GM10847 (cell line): ENCODE measurements around the gene TSPAN18.

Experiments used
- POLR2A ChIP-seq: IDR thresholded peaks from 2 replicates; pipeline ENCODE4 v1.6.1; 2011; ENCODE audit not compliant: insufficient read length; ENCODE audit errors: extremely low read depth

TSPAN18 gene

DNA sequence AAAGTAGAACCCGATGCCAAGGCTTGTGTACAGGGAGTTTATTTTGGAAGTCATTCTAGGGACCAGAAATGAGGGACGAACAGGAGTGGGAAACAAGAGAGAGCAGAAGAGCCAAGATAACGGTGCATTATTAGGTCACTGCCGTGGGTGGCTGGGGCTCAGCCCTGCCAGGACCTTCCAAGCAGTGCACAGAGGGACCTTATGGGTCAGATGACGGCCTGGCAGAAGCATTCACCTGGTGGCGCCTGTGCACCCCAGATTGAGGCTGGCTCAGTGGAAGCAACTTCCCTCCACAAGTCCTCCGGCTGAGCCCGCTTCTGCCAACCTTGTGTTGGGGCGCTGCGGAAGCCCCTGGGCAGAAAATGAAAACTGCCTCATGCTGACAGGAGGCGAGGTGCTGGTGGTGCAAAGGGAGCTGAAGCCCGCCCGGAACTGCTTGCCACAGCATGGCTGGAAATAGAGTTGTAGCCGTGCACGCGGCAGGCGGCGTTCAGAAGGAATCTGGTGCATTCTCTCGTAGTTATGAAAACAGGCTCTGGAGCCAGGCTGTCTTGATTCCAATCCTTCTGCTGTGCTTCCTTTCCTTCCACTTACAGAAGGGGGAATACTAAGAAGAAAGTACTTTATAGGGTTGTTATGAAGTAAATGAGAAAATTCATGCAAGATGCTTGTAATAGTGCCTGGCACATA lies 246.1 kb downstream of the TSPAN18 start:
- TF ChIP-seq POLR2A: no peak

GRCh38 chr11:44973632-44974401 lies 247.1 kb downstream of the TSPAN18 start:
- no peak for TF ChIP-seq POLR2A

DNA sequence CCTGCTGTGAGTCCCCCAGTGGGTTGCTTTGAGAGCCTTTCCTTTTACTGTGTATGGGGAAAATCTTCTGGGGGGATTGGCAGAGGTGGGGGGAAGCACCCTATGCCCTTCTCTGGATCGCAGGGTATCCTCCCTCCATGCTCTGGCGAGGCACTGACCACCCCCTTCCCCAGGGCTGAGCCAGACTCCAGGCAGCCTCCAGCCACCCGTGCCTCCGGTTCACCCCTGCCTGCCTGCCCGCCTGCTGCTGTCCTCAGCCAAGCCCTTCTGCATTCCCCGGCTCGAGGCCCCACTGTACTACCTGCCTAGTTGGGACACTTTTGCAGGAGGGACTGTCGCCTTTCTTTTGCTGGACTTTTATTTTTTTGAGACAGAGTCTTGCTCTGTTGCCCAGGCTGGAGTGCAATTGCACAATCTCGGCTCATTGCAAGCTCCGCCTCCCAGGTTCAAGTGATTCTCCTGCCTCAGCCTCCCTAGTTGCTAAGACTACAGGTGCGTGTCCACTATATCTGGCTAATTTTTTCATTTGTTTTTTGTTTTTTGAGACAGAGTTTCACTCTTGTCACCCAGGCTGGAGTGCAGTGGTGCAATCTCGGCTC lies 247.7 kb downstream of the TSPAN18 start:
- TF ChIP-seq POLR2A: no peak

GRCh38 chr11:44976576-44976975 lies 249.8 kb downstream of the TSPAN18 start:
- TF ChIP-seq POLR2A: no peak

- no peak for TF ChIP-seq POLR2A
These were observed 250.8 kb downstream of the TSPAN18 start for GRCh38 chr11:44977493-44977984.

DNA sequence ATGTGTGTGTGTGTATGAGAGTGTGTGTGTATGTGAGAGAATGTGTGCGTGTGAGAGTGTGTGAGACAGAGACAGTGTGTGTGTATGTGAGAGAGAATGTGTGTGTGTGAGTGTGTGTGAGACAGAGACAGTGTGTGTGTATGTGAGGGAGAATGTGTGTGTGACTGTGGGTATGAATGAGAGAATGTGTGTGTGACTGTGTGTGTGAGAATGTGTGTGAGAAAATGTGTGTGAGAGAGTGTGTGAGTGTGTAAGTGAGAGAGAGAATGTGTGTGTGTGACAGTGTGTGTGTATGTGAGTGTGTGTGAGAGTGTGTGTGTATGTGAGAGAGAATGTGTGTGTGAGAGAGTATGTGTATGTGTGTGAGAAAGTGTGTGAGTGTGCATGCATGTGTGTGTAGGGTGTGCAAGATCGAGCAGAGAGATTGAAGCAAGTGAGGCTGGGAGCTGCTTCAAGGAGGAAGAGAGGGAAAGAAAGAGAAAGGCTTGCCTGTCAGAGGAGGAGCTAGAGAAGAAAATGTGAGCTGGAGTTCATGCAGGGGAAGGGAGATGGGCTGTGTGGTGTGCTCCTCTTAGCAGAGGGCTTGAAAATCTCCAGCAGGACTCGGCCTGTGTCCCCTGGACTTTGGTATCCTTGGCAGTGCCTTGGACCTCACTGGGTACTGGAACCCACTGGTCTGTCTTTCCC lies 251.7 kb downstream of the TSPAN18 start:
- no peak for TF ChIP-seq POLR2A

GRCh38 chr11:44978961-44979331 lies 252.2 kb downstream of the TSPAN18 start:
- TF ChIP-seq POLR2A: no peak

- TF ChIP-seq POLR2A: no peak
These were observed 253.0 kb downstream of the TSPAN18 start for GRCh38 chr11:44979543-44980399.

DNA sequence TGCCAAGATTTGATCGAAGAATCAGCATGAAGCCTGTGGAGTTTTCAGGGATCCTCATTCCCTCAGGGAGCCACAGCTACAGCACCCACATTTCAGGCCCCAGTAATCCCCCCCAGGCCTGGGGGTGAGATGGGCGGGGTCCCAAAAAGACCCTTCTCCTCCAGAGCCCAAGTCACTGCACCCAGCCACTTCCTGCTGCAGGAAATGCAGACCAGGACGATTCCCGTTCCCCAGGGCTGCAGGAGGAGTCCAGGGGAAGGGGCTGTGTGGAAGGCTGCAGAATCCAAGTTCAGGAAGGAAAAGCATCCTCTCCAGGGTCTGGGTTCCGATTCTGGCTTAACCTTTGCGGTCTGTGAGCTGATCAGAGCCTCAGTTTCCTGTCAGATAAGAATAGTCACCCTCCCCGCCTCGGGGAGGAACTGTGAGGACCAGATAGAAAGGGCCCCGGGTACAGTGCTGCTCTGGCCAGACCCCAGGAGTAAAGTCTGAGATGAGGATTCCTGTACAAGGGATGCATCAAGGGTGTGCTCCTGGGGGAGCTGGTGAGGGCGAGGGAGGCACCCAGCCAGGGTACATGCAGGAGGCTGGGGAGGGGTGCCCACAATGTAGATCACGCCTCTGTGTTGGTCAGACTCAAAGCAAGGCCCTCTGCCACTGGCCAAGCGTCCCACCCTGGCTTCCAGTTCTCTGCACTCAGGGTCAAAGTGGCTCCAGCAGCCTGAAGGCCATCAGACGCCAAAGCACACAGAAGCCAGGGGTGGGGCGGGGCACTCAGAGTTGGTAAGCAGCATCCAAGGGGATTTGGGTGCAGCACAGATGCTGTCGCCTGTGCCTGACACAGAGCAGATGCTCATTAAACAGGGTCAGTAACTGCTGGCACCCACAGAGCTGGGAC lies 254.0 kb downstream of the TSPAN18 start:
- TF ChIP-seq POLR2A: no peak
